HG02840 (cell line): ENCODE results near the gene LRRC37A.
"Not testable (repeated sequence)": the region's sequence is repeated elsewhere in the genome, so short reads cannot be mapped to it uniquely, and the experiment has no call there.

ENCODE experiments used
- ATAC-seq: cut with Tn5 transposase; IDR thresholded peaks from one replicate; pipeline ENCODE4 v1.9.1; 2021; ENCODE audit warnings: mild to moderate bottlenecking, moderate library complexity, moderate number of reproducible peaks; ENCODE audit not compliant: unreplicated experiment, low FRiP score

Gene LRRC37A

GRCh38 chr17:46294831-46295230 lies at the start of gene LRRC37A:
LRRC37A (plus strand) TSS chr17:46295131; CDS start chr17:46295134, 3 bp downstream.
- not testable (repeated sequence) for ATAC-seq

- ATAC-seq, result not testable (repeated sequence)
Observed at GRCh38 chr17:46249153-46249552, 45.8 kb upstream of the LRRC37A start.

- not testable (repeated sequence) for ATAC-seq
Observed at GRCh38 chr17:46252804-46253203, 42.1 kb upstream of the LRRC37A start.

DNA sequence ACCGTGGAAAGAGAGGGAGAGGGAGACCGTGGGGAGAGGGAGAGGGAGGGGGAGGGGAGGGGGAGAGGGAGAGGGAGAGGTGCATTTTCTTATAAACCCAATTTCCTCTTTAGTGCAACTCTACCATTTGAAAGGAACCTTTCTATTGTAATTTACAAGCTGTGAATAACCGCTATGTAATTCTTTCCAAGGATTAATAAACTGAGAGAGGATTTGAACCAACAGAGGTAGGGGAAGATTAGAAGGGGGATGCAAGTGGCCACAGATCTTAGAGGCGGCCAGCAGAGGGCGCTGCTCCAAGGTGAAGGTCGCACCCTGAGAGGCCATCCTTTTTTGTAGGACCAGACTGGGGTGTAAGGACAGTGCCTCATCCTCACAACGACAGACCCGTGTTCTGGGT lies 41.2 kb upstream of the LRRC37A start:
- ATAC-seq, result not testable (repeated sequence)

DNA sequence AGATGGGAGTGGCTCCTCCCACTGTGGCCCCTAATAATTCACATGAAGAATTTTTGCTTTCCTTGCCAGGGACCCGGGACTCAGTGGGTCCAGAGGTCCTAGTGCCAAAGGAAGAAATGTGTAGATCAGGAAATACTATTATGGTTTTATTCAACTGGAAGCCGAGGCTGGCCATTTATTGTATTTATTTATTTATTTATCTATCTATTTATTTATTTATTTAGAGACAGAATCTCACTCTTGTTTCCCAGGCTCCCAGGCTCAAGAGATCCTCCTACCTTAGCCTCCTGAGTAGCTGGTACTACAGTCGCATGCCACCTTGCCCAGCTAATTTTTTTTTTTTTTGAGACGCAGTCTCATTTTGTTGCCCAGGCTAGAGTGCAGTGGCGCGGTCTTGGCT lies 40.7 kb upstream of the LRRC37A start:
- ATAC-seq, result not testable (repeated sequence)

DNA sequence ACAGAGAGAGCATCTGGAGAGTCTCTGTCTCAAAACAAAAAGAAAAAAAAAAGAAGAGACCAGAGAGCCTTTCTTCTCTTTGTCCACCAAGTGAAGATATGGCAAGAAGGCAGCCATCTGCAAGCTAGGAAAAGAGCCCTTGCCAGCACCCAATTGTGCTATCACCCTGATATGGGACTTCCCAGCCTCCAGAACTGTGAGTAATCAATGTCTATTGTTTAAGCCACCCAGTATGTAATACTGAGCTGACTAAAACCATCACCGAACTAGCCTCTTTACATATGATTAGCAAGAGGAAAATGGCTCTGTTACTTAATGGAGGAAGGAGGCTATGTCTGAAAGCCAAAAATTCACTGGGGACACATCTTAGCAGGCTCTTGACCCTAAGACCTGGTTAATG lies 38.6 kb upstream of the LRRC37A start:
- not testable (repeated sequence) for ATAC-seq

- not testable (repeated sequence) for ATAC-seq
Observed at GRCh38 chr17:46259845-46260661, 34.9 kb upstream of the LRRC37A start.

DNA sequence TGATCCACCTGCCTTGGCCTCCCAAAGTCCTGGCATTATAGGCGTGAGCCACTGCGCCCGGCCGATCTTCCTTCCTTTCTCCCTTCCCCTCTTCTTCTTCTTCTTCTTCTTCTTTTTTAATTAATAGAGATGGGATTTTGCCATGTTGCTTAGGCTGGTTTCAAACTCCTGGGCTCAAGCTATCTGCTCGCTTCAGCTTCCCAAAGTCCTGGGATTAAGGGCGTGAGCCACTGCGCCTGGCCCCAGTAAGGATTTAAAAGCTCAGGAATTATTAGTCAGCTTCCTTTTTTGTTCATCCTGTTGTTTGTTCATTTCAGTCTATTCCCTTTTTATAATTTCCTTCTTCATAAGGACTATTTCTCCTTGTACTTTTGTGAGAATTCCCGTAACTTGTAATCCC lies 32.7 kb upstream of the LRRC37A start:
- ATAC-seq, result no peak

- ATAC-seq, result no peak
Observed at GRCh38 chr17:46264456-46265198, 30.3 kb upstream of the LRRC37A start.

GRCh38 chr17:46266063-46266655 lies 28.8 kb upstream of the LRRC37A start:
- ATAC-seq, result peak; percentile 26

- ATAC-seq, result peak; percentile 74
Observed at GRCh38 chr17:46266656-46267544, 28.0 kb upstream of the LRRC37A start.

DNA sequence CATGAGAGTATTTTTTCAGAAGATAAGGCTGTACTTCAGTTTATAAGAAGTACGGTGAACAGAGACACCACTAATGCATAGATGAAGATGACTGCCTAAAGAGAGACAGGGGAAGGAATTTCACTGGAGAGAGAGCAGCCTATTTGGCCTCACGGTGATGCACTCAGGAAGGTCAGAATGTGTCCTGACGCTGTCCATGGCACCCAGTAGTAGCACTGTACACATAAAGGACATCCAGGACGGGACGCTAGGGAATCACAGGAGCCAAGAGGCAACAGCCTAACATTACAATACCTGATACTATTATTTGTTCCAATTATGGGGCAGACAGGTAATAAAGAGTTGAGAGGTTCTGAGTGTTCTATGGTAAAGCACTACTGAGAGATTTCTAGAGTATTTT lies 24.9 kb upstream of the LRRC37A start:
- no peak for ATAC-seq

DNA sequence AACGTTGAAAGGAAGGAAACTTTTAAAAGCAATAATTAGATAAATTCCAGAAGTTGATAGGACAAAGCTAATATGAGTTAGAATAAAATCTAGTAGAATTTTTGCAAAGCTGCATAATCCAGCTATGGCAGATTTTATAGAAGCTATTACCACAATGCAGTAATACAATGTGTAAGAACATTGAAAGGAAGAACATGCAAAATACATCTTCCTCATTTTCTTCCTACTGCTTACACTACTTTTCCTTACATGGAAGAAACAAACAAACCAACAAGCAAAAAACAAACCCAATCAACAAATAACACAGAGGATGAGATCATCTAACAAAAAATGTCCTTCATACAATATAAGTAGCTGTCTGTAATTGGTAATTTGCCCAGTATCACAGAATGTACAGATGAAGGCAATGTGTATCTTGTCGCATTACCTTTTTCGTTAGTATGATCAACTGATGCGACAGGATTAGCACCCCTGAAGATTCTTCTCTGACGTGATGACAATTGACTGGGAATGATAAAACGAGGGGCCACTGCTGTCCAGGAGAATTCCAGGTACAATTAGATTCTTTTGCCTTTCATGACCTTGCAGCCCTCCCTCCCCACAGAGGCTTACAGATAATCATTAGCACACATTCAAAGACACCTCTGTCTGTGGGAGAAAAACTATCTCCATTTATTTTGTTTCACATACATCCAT lies 21.2 kb upstream of the LRRC37A start:
- no peak for ATAC-seq

DNA sequence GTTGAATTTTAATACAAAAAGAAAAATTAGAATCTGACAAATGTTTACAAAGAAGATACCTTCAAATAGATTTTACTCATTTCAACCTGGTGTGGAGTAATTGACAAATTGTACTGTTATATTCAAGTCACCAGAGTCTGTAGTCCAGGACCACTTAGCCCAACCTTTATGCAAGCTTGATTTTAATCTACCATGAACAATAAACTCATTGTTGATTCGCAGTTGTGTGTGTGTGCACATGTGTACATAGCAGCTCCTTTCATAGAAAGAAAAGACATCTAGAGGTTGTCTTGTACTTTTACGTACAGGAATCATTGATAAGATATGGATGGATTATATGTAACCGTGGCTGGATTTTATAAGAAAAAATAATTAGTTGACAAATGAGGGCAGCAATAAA lies 20.7 kb upstream of the LRRC37A start:
- no peak for ATAC-seq

GRCh38 chr17:46276728-46277479 lies 18.0 kb upstream of the LRRC37A start:
- not testable (repeated sequence) for ATAC-seq

DNA sequence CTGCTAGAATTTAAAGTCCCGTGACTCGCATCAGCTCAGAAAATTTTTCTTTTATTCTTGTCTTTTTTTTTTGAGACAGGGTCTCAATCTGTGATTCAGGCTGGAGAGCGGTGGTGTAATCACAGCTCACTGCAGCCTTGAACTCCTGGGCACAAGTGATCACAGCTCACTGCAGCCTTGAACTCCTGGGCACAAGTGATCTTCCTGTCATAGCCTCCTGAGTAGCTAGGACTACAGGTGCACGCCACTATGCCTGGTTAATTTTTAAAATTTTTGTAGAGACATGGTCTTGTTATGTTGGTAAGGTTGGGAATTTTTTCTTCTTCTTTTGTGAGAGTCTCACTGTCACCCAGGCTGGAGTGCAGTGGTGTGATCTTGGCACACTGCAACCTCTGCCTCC lies 13.6 kb upstream of the LRRC37A start:
- not testable (repeated sequence) for ATAC-seq

DNA sequence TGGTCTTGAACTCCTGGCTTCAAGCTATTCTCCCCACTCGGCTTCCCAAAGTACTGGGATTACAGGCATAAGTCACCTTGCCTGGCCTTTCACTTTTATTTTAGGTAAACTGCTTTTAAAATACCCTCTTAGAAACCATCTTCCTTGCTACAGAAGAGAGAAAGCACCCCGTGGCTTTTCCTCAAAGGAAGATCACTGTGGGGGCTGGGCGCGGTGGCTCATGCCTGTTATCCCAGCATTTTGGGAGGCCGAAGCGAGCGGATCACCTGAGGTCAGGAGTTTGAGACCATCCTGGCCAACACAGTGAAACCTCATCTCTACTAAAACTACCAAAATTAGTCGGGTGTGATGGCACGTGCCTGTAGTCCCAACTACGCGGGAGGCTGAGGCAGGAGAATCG lies 12.3 kb upstream of the LRRC37A start:
- ATAC-seq, result not testable (repeated sequence)

DNA sequence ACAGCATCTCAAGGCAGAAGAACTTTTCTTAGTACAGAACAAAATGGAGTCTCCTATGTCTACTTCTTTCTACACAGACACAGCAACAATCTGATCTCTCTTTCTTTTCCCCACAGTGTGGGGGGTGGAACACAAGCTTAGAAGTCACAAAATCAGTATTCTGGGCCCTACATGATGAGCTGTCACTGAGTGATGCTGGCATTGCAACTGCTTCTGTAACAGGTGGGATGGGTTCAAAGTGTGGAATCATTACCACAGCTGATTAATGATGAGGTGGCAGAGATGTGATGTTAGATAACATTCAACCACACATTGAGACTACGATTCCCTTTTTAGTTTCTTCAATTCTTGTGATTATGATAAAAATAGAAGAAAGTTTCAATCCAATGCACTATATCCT lies 10.5 kb upstream of the LRRC37A start:
- ATAC-seq, result not testable (repeated sequence)

GRCh38 chr17:46285500-46285899 lies 9.4 kb upstream of the LRRC37A start:
- not testable (repeated sequence) for ATAC-seq
